Measurements from ENCODE around the gene PRKCZ.

PRKCZ gene

GRCh38 chr1:2184934-2185333 lies 134.7 kb downstream of the PRKCZ start:
- Histone ChIP-seq H3K4me1 (ENCODE audit: control insufficient read depth, insufficient read depth, low read length) (no peaks in the 10 kb centered on the region), H3K9me3 (ENCODE audit: control insufficient read depth, insufficient read depth, low read length) (no peaks in the 10 kb centered on the region), H3K36me3 (ENCODE audit: control insufficient read depth, insufficient read depth, low read length) (peaks cover 10% of the 10 kb centered on the region), H3K27ac (ENCODE audit: low read length) (no peak overlapping the region), H3K4me3 (ENCODE audit: low read length) (no peak overlapping the region), H3K27me3 (ENCODE audit: control insufficient read depth, insufficient read depth, low read length) (no peaks in the 10 kb centered on the region)
- DNase-seq (ENCODE audit: low read depth, low spot score), result no peak
- WGBS (ENCODE audit: insufficient coverage, insufficient read length), result no CpG with 5 or more reads among the region's 33 CpGs

GRCh38 chr1:2185880-2186855 lies 136.0 kb downstream of the PRKCZ start:
- H3K4me1 ChIP-seq (ENCODE audit: control insufficient read depth, insufficient read depth, low read length), result 0 out of 2 replicates have a peak, but pooled peaks cover 2% of the 10 kb centered on the region
- no peak for DNase-seq (ENCODE audit: low read depth, low spot score)
- peaks cover 5% of the 10 kb centered on the region; the same call in 1 of the 2 replicates for H3K36me3 ChIP-seq (ENCODE audit: control insufficient read depth, insufficient read depth, low read length)
- no peak overlapping the region for H3K27ac ChIP-seq (ENCODE audit: low read length)
- H3K27me3 ChIP-seq (ENCODE audit: control insufficient read depth, insufficient read depth, low read length), result no peaks in the 10 kb centered on the region
- no peaks in the 10 kb centered on the region for H3K9me3 ChIP-seq (ENCODE audit: control insufficient read depth, insufficient read depth, low read length)
- WGBS (ENCODE audit: insufficient coverage, insufficient read length), result no CpG with 5 or more reads among the region's 38 CpGs
- H3K4me3 ChIP-seq (ENCODE audit: low read length), result no peak overlapping the region

- Histone ChIP-seq H3K36me3 (ENCODE audit: control insufficient read depth, insufficient read depth, low read length) (peaks cover 5% of the 10 kb centered on the region; the same call in 1 of the 2 replicates), H3K4me1 (ENCODE audit: control insufficient read depth, insufficient read depth, low read length) (0 out of 2 replicates have a peak, but pooled peaks cover 2% of the 10 kb centered on the region), H3K4me3 (ENCODE audit: low read length) (no peak overlapping the region), H3K9me3 (ENCODE audit: control insufficient read depth, insufficient read depth, low read length) (no peaks in the 10 kb centered on the region), H3K27ac (ENCODE audit: low read length) (no peak overlapping the region), H3K27me3 (ENCODE audit: control insufficient read depth, insufficient read depth, low read length) (no peaks in the 10 kb centered on the region)
- DNase-seq (ENCODE audit: low read depth, low spot score), result no peak
- 100% methylated on average over 1 of the region's 9 CpGs for whole genome bisulfite sequencing (ENCODE audit: insufficient coverage, insufficient read length)
Measured at GRCh38 chr1:2186901-2187300, 136.7 kb downstream of the PRKCZ start.

GRCh38 chr1:2187619-2188018 lies 137.4 kb downstream of the PRKCZ start:
- H3K27me3 ChIP-seq (ENCODE audit: control insufficient read depth, insufficient read depth, low read length), result no peaks in the 10 kb centered on the region
- peaks cover 5% of the 10 kb centered on the region; the same call in 1 of the 2 replicates for H3K36me3 ChIP-seq (ENCODE audit: control insufficient read depth, insufficient read depth, low read length)
- no peaks in the 10 kb centered on the region for H3K9me3 ChIP-seq (ENCODE audit: control insufficient read depth, insufficient read depth, low read length)
- no peak for DNase-seq (ENCODE audit: low read depth, low spot score)
- H3K4me1 ChIP-seq (ENCODE audit: control insufficient read depth, insufficient read depth, low read length), result 0 out of 2 replicates have a peak, but pooled peaks cover 2% of the 10 kb centered on the region
- H3K27ac ChIP-seq (ENCODE audit: low read length), result no peak overlapping the region
- H3K4me3 ChIP-seq (ENCODE audit: low read length), result no peak overlapping the region
- no CpG with 5 or more reads among the region's 13 CpGs for WGBS (ENCODE audit: insufficient coverage, insufficient read length)

- peaks cover 5% of the 10 kb centered on the region; the same call in 1 of the 2 replicates for H3K36me3 ChIP-seq (ENCODE audit: control insufficient read depth, insufficient read depth, low read length)
- H3K4me1 ChIP-seq (ENCODE audit: control insufficient read depth, insufficient read depth, low read length), result 0 out of 2 replicates have a peak, but pooled peaks cover 2% of the 10 kb centered on the region
- no peak overlapping the region for H3K4me3 ChIP-seq (ENCODE audit: low read length)
- no peak for DNase-seq (ENCODE audit: low read depth, low spot score)
- H3K27me3 ChIP-seq (ENCODE audit: control insufficient read depth, insufficient read depth, low read length), result no peaks in the 10 kb centered on the region
- WGBS (ENCODE audit: insufficient coverage, insufficient read length), result no CpG with 5 or more reads among the region's 16 CpGs
- H3K27ac ChIP-seq (ENCODE audit: low read length), result no peak overlapping the region
- no peaks in the 10 kb centered on the region for H3K9me3 ChIP-seq (ENCODE audit: control insufficient read depth, insufficient read depth, low read length)
Measured at GRCh38 chr1:2188336-2188735, 138.1 kb downstream of the PRKCZ start.

GRCh38 chr1:2189459-2190425 lies 139.5 kb downstream of the PRKCZ start:
- Histone ChIP-seq H3K36me3 (ENCODE audit: control insufficient read depth, insufficient read depth, low read length) (peaks cover 5% of the 10 kb centered on the region; the same call in 1 of the 2 replicates), H3K9me3 (ENCODE audit: control insufficient read depth, insufficient read depth, low read length) (no peaks in the 10 kb centered on the region), H3K4me3 (ENCODE audit: low read length) (peak overlapping the region; percentile 2; the same call in 1 of the 2 replicates), H3K27ac (ENCODE audit: low read length) (no peak overlapping the region), H3K4me1 (ENCODE audit: control insufficient read depth, insufficient read depth, low read length) (peaks cover 3% of the 10 kb centered on the region; the same call in 1 of the 2 replicates), H3K27me3 (ENCODE audit: control insufficient read depth, insufficient read depth, low read length) (no peaks in the 10 kb centered on the region)
- DNase-seq (ENCODE audit: low read depth, low spot score), result no peak
- WGBS (ENCODE audit: insufficient coverage, insufficient read length), result no CpG with 5 or more reads among the region's 65 CpGs

- Histone ChIP-seq H3K27ac (ENCODE audit: low read length) (no peak overlapping the region), H3K36me3 (ENCODE audit: control insufficient read depth, insufficient read depth, low read length) (no peaks in the 10 kb centered on the region; the same call in 1 of the 2 replicates), H3K4me3 (ENCODE audit: low read length) (no peak overlapping the region), H3K9me3 (ENCODE audit: control insufficient read depth, insufficient read depth, low read length) (no peaks in the 10 kb centered on the region), H3K4me1 (ENCODE audit: control insufficient read depth, insufficient read depth, low read length) (peaks cover 4% of the 10 kb centered on the region; the same call in 1 of the 2 replicates), H3K27me3 (ENCODE audit: control insufficient read depth, insufficient read depth, low read length) (no peaks in the 10 kb centered on the region)
- no peak for DNase-seq (ENCODE audit: low read depth, low spot score)
- WGBS (ENCODE audit: insufficient coverage, insufficient read length), result no CpG with 5 or more reads among the region's 19 CpGs
Measured at GRCh38 chr1:2190491-2190976, 140.3 kb downstream of the PRKCZ start.

- no peaks in the 10 kb centered on the region for H3K9me3 ChIP-seq (ENCODE audit: control insufficient read depth, insufficient read depth, low read length)
- no peak for DNase-seq (ENCODE audit: low read depth, low spot score)
- no peaks in the 10 kb centered on the region for H3K27me3 ChIP-seq (ENCODE audit: control insufficient read depth, insufficient read depth, low read length)
- no peak overlapping the region for H3K27ac ChIP-seq (ENCODE audit: low read length)
- H3K4me3 ChIP-seq (ENCODE audit: low read length), result no peak overlapping the region
- no peaks in the 10 kb centered on the region; the same call in 1 of the 2 replicates for H3K36me3 ChIP-seq (ENCODE audit: control insufficient read depth, insufficient read depth, low read length)
- no CpG with 5 or more reads among the region's 30 CpGs for WGBS (ENCODE audit: insufficient coverage, insufficient read length)
- peaks cover 4% of the 10 kb centered on the region; the same call in 1 of the 2 replicates for H3K4me1 ChIP-seq (ENCODE audit: control insufficient read depth, insufficient read depth, low read length)
Measured at GRCh38 chr1:2192031-2192995, 142.1 kb downstream of the PRKCZ start.
